GM12864 (cell line): Measurements from ENCODE around the gene KRCC1.

ENCODE experiments used
- DNase-seq: peaks from one replicate; pipeline ENCODE4 v3.0.0-alpha.2; 2011; ENCODE audit warnings: low read depth
- H3K4me3 ChIP-seq: 2 replicates; pipeline ENCODE4 v1.5.1; 2011; ENCODE audit warnings: mild to moderate bottlenecking, low read depth, low read length, control low read depth
- TF ChIP-seq, protein P1 (sequence below): IDR thresholded peaks from 2 replicates; pipeline ENCODE4 v1.5.1; 2011; ENCODE audit warnings: low read depth, mild to moderate bottlenecking, moderate library complexity, low read length, control low read depth, inconsistent platforms; ENCODE audit errors: missing control alignments

KRCC1 gene

DNA sequence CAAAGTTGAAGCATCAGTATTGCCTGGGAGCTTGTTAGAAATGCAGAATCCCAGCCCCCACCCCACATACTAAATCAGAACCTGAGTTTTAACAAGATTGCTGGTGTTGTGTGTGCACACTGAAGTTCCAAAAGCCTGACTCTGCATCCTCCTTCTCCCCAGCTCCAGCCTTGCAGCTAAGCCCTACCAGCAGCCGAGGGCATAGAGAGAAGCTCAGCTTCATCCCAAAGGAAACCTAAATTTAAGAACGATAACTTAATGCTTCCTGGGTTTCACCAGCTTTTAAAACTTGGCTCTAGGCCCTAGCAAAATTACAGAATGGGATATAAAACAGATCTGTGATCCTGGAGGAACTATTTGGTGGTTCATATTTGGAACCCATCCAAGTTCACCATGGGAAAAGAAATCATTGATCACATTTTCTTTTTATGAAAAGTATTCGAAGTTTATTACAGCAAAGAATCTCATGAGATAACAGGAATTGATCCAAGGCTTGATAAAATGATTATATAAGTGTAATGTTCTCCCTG is 23.1 kb upstream of the KRCC1 start:
- TF ChIP-seq, protein P1, sequence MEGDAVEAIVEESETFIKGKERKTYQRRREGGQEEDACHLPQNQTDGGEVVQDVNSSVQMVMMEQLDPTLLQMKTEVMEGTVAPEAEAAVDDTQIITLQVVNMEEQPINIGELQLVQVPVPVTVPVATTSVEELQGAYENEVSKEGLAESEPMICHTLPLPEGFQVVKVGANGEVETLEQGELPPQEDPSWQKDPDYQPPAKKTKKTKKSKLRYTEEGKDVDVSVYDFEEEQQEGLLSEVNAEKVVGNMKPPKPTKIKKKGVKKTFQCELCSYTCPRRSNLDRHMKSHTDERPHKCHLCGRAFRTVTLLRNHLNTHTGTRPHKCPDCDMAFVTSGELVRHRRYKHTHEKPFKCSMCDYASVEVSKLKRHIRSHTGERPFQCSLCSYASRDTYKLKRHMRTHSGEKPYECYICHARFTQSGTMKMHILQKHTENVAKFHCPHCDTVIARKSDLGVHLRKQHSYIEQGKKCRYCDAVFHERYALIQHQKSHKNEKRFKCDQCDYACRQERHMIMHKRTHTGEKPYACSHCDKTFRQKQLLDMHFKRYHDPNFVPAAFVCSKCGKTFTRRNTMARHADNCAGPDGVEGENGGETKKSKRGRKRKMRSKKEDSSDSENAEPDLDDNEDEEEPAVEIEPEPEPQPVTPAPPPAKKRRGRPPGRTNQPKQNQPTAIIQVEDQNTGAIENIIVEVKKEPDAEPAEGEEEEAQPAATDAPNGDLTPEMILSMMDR = no peak
- DNase-seq = no peak

DNA sequence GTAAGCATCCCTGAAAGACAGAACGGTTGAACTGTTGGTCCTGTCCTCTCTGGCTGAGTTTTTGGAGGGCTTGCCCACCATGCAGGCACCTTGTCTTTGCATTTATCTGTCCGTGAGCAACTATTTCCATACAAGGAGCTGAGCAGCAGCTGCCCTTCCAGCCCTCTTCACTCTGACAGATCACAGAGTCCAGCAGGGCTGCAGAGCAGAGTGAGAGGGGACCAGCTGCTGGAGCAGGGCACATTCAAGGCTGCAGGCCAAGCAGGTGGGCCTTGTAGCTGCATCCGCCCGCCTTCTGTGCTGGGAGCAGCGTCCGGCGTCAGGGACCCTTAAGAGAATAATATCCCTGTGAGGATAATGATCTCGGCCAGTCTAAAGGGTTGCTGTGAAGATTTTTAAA is 21.5 kb upstream of the KRCC1 start:
- DNase-seq = no peak
- TF ChIP-seq, protein P1 = no peak

More for the DNA sequence above, 23.1 kb upstream of the KRCC1 start:
- no peak overlapping the region for H3K4me3 ChIP-seq

DNA sequence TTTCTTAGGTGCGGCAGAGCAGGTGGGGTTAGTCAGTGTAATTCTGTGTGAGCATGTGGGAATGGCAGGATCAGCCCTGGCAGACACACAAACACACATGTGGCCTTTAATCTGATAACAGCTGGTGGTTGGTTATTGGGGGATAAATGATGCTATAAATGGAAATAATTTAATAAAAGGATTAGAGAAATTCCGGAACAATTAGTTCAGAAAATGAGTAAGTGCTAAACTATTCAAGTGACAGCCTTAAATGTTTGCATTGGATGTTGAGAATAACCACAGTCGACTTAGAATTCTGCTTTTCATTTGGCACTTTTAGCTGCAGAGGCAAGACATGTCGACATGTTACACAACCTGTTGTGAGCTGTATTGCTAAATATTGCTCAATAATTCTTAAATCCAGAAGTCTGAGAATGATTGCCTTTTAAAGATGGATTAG is 19.3 kb upstream of the KRCC1 start:
- DNase-seq = no peak
- TF ChIP-seq, protein P1 = no peak
- H3K4me3 ChIP-seq = no peak overlapping the region

More for the DNA sequence above, 21.5 kb upstream of the KRCC1 start:
- H3K4me3 ChIP-seq = no peak overlapping the region

DNA sequence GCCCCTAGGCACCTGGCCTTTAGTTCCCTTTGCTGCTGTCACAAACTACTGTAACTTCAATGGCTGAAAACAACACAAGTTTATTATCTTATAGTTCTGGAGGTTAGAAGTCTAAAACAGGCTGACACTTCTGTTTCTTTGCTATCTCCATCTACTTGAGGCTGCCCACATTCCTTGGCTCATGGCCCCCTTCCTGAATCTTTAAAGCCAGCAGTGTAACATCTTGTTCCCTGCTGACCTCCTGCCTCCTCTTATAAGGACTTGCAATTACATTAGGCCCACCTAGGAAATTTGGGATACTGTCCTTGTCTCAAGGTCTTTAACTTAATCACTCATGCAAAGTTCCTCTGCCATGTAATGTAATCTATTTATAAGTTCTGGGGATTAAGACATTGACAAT is 18.6 kb upstream of the KRCC1 start:
- no peak for DNase-seq
- H3K4me3 ChIP-seq = no peak overlapping the region
- TF ChIP-seq, protein P1 = no peak

DNA sequence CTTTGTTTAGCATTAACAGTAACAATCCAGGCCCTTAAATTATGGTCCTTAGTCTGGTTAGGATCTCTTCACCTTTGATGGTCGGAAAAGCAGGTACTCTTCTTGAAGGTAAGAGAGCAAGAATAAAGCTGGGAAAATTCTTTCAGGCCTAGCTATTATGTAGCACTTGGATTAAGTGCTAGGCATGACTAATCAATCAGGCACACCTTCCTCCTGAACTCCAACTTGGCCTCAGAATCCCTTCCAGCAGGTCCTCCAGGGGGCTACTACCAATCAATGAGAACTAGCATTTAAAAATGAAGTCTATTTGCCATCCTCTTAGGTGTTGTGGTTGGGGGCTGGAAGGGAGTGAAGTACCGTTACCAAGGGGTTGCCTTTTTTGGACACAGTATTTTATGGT is 15.8 kb upstream of the KRCC1 start:
- no peak overlapping the region for H3K4me3 ChIP-seq
- DNase-seq = no peak
- TF ChIP-seq, protein P1 = no peak

DNA sequence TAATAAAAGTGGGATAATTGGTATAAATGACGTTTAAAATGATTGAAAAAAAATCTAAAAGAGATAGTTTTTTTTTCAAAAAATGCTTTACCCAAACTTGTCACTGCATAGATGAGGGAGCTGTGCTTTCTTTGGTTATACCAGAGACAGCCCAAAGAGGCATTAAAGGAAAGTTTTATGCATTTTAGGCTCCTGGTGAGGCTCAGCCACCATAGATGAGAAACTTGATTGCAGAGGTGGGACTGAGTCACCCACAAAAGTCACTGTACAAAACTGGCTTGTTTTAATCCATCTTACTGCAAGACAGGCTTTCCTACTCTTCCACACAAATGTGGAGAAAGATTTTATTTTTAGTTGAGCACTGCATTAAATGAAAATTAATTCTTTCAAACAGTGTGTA is 14.5 kb upstream of the KRCC1 start:
- TF ChIP-seq, protein P1 = no peak
- H3K4me3 ChIP-seq = no peak overlapping the region
- no peak for DNase-seq

DNA sequence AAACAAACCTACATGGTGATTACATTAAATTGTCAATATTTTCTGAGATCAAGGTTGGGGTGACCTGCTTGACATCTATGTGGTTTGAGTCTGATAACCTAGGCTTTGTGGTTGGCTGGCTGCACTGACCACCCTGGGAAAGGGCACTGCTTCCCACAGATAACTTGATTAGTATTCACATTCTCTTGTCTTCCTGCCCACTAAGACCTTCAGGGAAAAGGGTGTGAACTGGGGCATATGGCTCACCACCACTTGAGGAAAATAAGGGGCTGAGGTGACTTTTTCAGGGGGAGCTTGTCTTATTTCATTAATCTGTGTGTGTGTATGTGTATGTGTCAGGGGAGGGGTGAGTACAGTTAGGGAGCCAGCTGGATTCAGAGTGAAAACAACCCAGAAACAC is 13.5 kb upstream of the KRCC1 start:
- DNase-seq = no peak
- H3K4me3 ChIP-seq = no peak overlapping the region
- TF ChIP-seq, protein P1 = no peak
